ENCODE measurements around the gene GSTM1. TPM values are rescaled to one million over a fixed set of nuclear protein-coding genes. Genes with fewer than 3 reads are reported as not detected.

Gene GSTM1
- total and polyA plus RNA-seq, 2 of the 8 experiments (the other 6 are each of a cell fraction or from before 2014, with no cell fraction given), result 16.7 to 42.5 TPM

GRCh38 chr1:109659997-109660690 is 27.5 kb upstream of the GSTM1 start:
- Histone ChIP-seq H2BK20ac (ENCODE audit: low read length) (no peak overlapping the region), H3K9me3 (ENCODE audit: insufficient read depth in 2 of 2, low read depth in 1 of 2, low read length in 1 of 2) (no peaks in the 10 kb centered on the region), H2BK12ac (ENCODE audit: low read depth, low read length) (no peak overlapping the region), H4K5ac (ENCODE audit: insufficient read length, low read depth, low read length) (no peak overlapping the region), H3K18ac (ENCODE audit: extremely low read depth, low read length) (no peak overlapping the region), H2BK15ac (ENCODE audit: low read length) (no peak overlapping the region), H3K79me2 (ENCODE audit: control insufficient read depth in 1 of 2, insufficient read depth in 2 of 2, low read length in 2 of 2) (no peaks in the 10 kb centered on the region), H3K4me1 (replicated peaks in 1 of 4; ENCODE audit: control insufficient read depth in 3 of 4, insufficient read depth in 4 of 4, low read length in 3 of 4) (0 out of 7 replicates have a peak, but pooled peaks cover 0 to 3% (median 0%) of the 10 kb centered on the region in 4 experiments), H3K27me3 (replicated peaks in 1 of 4; ENCODE audit: control insufficient read depth in 3 of 4, extremely low read depth in 1 of 4, insufficient read depth in 3 of 4, low read length in 3 of 4) (peaks cover 0 to 1% (median 0%) of the 10 kb centered on the region in 4 experiments; a peak in 3 of 7 replicates), H3K9ac (replicated peaks in 1 of 4; ENCODE audit: extremely low read depth in 1 of 4, low read depth in 3 of 4, low read length in 3 of 4) (no peak overlapping the region), H4K91ac (replicated peaks; ENCODE audit: insufficient read length, low read length) (no peak overlapping the region), H2AK5ac (ENCODE audit: low read depth, low read length) (no peak overlapping the region), H2AFZ (ENCODE audit: low read length) (no peak overlapping the region), H2BK120ac (replicated peaks; ENCODE audit: low read depth, low read length) (no peak overlapping the region), H3K23me2 (ENCODE audit: low read depth, low read length) (peaks cover 9% of the 10 kb centered on the region), H3K56ac (replicated peaks; ENCODE audit: insufficient read length, low read depth, low read length) (no peak overlapping the region), H3K4me2 (ENCODE audit: insufficient read depth in 1 of 2, low read depth in 2 of 2, low read length in 2 of 2) (no peak overlapping the region), H3K36me3 (ENCODE audit: control insufficient read depth in 2 of 4, insufficient read depth in 4 of 4, low read length in 3 of 4) (no peaks in the 10 kb centered on the region), H4K8ac (ENCODE audit: extremely low read depth, insufficient read depth, low read length) (no peak overlapping the region), H3K14ac (ENCODE audit: insufficient read length) (no peak overlapping the region), H3K4me3 (ENCODE audit: extremely low read depth in 1 of 4, insufficient read depth in 2 of 4, low read depth in 3 of 4, low read length in 4 of 4) (no peak overlapping the region), H3K23ac (ENCODE audit: insufficient read length) (no peak overlapping the region), H3K79me1 (ENCODE audit: low read depth, low read length) (no peaks in the 10 kb centered on the region), H4K20me1 (replicated peaks in 1 of 2; ENCODE audit: control insufficient read depth in 1 of 2, insufficient read depth in 2 of 2, low read length in 2 of 2) (no peaks in the 10 kb centered on the region), H3K27ac (ENCODE audit: low read depth, low read length) (no peak overlapping the region), H2BK5ac (ENCODE audit: low read depth, low read length) (no peak overlapping the region), H3K4ac (replicated peaks; ENCODE audit: insufficient read length, low read depth, low read length) (no peak overlapping the region)
- CTCF ChIA-PET (ENCODE audit: partially characterized antibody), result interaction anchor here (1.1 to 3.8 kb wide), 5 partner anchors 11 to 114 kb away, joined by 3 to 24 read pairs (median 4); no protein-coding TSS in a partner anchor
- no peak for TF ChIP-seq TCF12 (IDR thresholded peaks at IDR 0.05; ENCODE audit: low read depth, low read length)
- POLR2A ChIA-PET (ENCODE audit: partially characterized antibody), result interaction anchor here (1.0 kb wide), 1 partner anchor 10 kb away, joined by 3 read pairs; no protein-coding TSS in a partner anchor
- no peak for FAIRE-seq
- no peak for DNase-seq (ENCODE audit: low read depth in 1 of 2, low spot score in 2 of 2)
- WGBS, 2 experiments (ENCODE audit: extremely low coverage in 1 of 2, insufficient coverage in 1 of 2, insufficient read length in 1 of 2, insufficient replicate concordance in 2 of 2, low coverage in 1 of 2, low lambda C conversion rate in 2 of 2, missing lambda C conversion rate in 1 of 2), result 86% methylated on average over 5 of the region's 5 CpGs; no CpG with 5 or more reads in 1 of the 2 experiments
